GM23338 (cell line): Measurements from ENCODE around the gene LILRB5.

Experiments
- EZH2 ChIP-seq: fragments of 200-600 bp; sonication (generic); IDR thresholded peaks from one replicate; pipeline ENCODE4 v1.8.0; 2017; ENCODE audit warnings: antibody characterized with exemption, mild to moderate bottlenecking, low read depth; ENCODE audit not compliant: unreplicated experiment
- POLR2AphosphoS5 ChIP-seq: IDR thresholded peaks from 2 replicates; pipeline ENCODE4 v1.6.1; 2016; ENCODE audit warnings: antibody characterized with exemption, low read depth
- TF ChIP-seq, protein P1 (sequence below), 2 experiments: fragments of 200-600 bp in 1 of 2; sonication (generic) in 1 of 2; conservative IDR thresholded peaks; 2 replicates each; pipeline versions ENCODE4 v1.5.1 to v1.6.1; 2016 to 2017; ENCODE audit warnings: antibody characterized with exemption in 2 of 2, low read depth in 2 of 2, mild to moderate bottlenecking in 2 of 2, moderate library complexity in 1 of 2

DNA sequence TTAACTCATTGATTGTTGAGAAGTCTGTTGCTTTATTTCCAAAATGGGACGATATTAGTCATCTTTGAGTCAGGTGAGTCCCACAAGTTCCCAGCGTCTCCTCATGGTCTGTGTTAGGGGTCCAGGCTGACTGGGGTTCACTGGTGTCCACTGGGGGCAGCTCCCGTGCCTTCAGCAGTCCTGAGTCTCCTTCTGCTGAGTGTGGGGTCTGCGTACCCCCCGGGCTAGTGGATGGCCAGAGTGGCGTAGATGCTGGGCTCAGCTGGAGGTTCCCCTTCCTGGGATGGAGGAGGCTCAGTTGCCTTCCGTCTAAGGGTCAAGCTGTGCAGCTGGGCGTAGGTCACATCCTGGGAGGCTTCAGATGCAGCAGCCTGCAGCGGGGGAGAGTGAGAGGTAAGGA lies 40.2 kb downstream of the LILRB5 start:
- TF ChIP-seq, protein P1, sequence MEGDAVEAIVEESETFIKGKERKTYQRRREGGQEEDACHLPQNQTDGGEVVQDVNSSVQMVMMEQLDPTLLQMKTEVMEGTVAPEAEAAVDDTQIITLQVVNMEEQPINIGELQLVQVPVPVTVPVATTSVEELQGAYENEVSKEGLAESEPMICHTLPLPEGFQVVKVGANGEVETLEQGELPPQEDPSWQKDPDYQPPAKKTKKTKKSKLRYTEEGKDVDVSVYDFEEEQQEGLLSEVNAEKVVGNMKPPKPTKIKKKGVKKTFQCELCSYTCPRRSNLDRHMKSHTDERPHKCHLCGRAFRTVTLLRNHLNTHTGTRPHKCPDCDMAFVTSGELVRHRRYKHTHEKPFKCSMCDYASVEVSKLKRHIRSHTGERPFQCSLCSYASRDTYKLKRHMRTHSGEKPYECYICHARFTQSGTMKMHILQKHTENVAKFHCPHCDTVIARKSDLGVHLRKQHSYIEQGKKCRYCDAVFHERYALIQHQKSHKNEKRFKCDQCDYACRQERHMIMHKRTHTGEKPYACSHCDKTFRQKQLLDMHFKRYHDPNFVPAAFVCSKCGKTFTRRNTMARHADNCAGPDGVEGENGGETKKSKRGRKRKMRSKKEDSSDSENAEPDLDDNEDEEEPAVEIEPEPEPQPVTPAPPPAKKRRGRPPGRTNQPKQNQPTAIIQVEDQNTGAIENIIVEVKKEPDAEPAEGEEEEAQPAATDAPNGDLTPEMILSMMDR (conservative IDR thresholded peaks at IDR 0.05; ENCODE audit: low read depth in 2 of 2) = no peak
- TF ChIP-seq EZH2 (no peak), POLR2AphosphoS5 (no peak)
